Large intestine (tissue), 3 donors: ENCODE measurements around the gene METTL21A. TPM values are rescaled to one million over a fixed set of nuclear protein-coding genes. Genes with fewer than 3 reads are reported as not detected.

Experiments used
- DNase-seq, 2 donors: peaks; one replicate each; pipeline versions ENCODE4 v3.0.0 to v3.0.0-alpha.2; 2013
- H3K27ac ChIP-seq: one replicate; pipeline ENCODE4 v1.5.1; 2013; ENCODE audit warnings: low read length
- H3K27me3 ChIP-seq: 2 replicates; pipeline ENCODE4 v1.6.1; 2013; ENCODE audit warnings: low read length; ENCODE audit not compliant: control insufficient read depth, insufficient read depth
- H3K36me3 ChIP-seq: 2 replicates; pipeline ENCODE4 v1.6.1; 2013; ENCODE audit warnings: low read length; ENCODE audit not compliant: control insufficient read depth, insufficient read depth
- H3K4me1 ChIP-seq: one replicate; pipeline ENCODE4 v1.6.1; 2013; ENCODE audit warnings: low read length; ENCODE audit not compliant: control insufficient read depth, insufficient read depth
- H3K4me3 ChIP-seq: one replicate; pipeline ENCODE4 v1.5.1; 2013; ENCODE audit warnings: low read length
- H3K9me3 ChIP-seq: one replicate; pipeline ENCODE4 v1.6.1; 2013; ENCODE audit warnings: mild to moderate bottlenecking, low read depth, low read length, moderate library complexity; ENCODE audit not compliant: control insufficient read depth
- WGBS: methylation state at CpG from one replicate; pipeline ENCODE4 v1.1.5; 2013; ENCODE audit warnings: low lambda C conversion rate; ENCODE audit not compliant: insufficient coverage; 5-methylcytosine and 5-hydroxymethylcytosine counted together
- polyA plus RNA-seq: library from polyadenylated mRNA; unstranded; fragments of 120-200 nt; gene quantifications from one replicate; pipeline ENCODE4 v1.2.1, GENCODE V29; 2013

METTL21A gene
- polyA plus RNA-seq, 1 donor = 19.3 TPM

GRCh38 chr2:207565736-207566500 lies 59.3 kb downstream of the METTL21A start:
- Histone ChIP-seq H3K4me1 (no peaks in the 10 kb centered on the region), H3K4me3 (no peak overlapping the region), H3K36me3 (peaks cover 38% of the 10 kb centered on the region), H3K9me3 (no peaks in the 10 kb centered on the region), H3K27ac (no peak overlapping the region), H3K27me3 (no peaks in the 10 kb centered on the region)
- 100% methylated on average over 1 of the region's 7 CpGs for WGBS
- no peak for DNase-seq

Other genes starting within 250 kb of the METTL21A start
- gene CREB1, start 95.4 kb downstream of the METTL21A start, polyA plus RNA-seq = 37.5 TPM
- gene CCNYL1, start 86.2 kb upstream of the METTL21A start, polyA plus RNA-seq = 19.6 TPM
- 45.3 TPM for gene FZD5, start 144.5 kb upstream of the METTL21A start, polyA plus RNA-seq